GM19035 (cell line): ENCODE results near the gene IL17RB.

Experiments used
- ATAC-seq: cut with Tn5 transposase; IDR thresholded peaks from one replicate; pipeline ENCODE4 v1.9.1; 2021; ENCODE audit not compliant: unreplicated experiment

The IL17RB gene

GRCh38 chr3:53828581-53828980, 17.8 kb upstream of the IL17RB start:
- ATAC-seq = no peak

GRCh38 chr3:53829605-53830004, 16.8 kb upstream of the IL17RB start:
- ATAC-seq = no peak

- no peak for ATAC-seq
Observed at GRCh38 chr3:53830944-53831343, 15.4 kb upstream of the IL17RB start.

GRCh38 chr3:53833053-53833645, 13.2 kb upstream of the IL17RB start:
- no peak for ATAC-seq

- ATAC-seq = no peak
Observed at GRCh38 chr3:53833700-53834099, 12.7 kb upstream of the IL17RB start.

GRCh38 chr3:53834429-53835095, 11.8 kb upstream of the IL17RB start:
- no peak for ATAC-seq

- no peak for ATAC-seq
Observed at GRCh38 chr3:53835257-53835656, 11.1 kb upstream of the IL17RB start.

GRCh38 chr3:53836084-53836872, 10.1 kb upstream of the IL17RB start:
- no peak for ATAC-seq

- no peak for ATAC-seq
Observed at GRCh38 chr3:53837331-53837730, 9.0 kb upstream of the IL17RB start.

GRCh38 chr3:53841296-53841695, 5.1 kb upstream of the IL17RB start:
- no peak for ATAC-seq

- no peak for ATAC-seq
Observed at GRCh38 chr3:53842436-53843194, 3.8 kb upstream of the IL17RB start.

- no peak for ATAC-seq
Observed at GRCh38 chr3:53843195-53844177, 2.9 kb upstream of the IL17RB start.

- ATAC-seq = no peak
Observed at GRCh38 chr3:53844262-53845102, 1.9 kb upstream of the IL17RB start.

GRCh38 chr3:53845103-53845880, 1.1 kb upstream of the IL17RB start:
- ATAC-seq = peak; percentile 25

GRCh38 chr3:53845881-53846133, 561 bp upstream of the IL17RB start:
- ATAC-seq = no peak

GRCh38 chr3:53846851-53847155, 435 bp downstream of the IL17RB start:
- no peak for ATAC-seq

GRCh38 chr3:53849916-53850315, 3.5 kb downstream of the IL17RB start:
- ATAC-seq = no peak

- ATAC-seq = no peak
Observed at GRCh38 chr3:53850895-53851294, 4.5 kb downstream of the IL17RB start.

GRCh38 chr3:53856964-53857363, 10.6 kb downstream of the IL17RB start:
- ATAC-seq = no peak
